GM23338 (cell line): Measurements from ENCODE around the gene IKZF1.

Source experiments
- EZH2 ChIP-seq: fragments of 200-600 bp; sonication (generic); IDR thresholded peaks from one replicate; pipeline ENCODE4 v1.8.0; 2017; ENCODE audit warnings: antibody characterized with exemption, mild to moderate bottlenecking, low read depth; ENCODE audit not compliant: unreplicated experiment
- EZH2phosphoT487 ChIP-seq: fragments of 200-600 bp; sonication (generic); IDR thresholded peaks from one replicate; pipeline ENCODE4 v1.8.1; 2018; ENCODE audit warnings: antibody characterized with exemption; ENCODE audit not compliant: unreplicated experiment
- JUNB ChIP-seq: IDR thresholded peaks from one replicate; pipeline ENCODE4 v1.6.1; 2016; ENCODE audit warnings: antibody characterized with exemption; ENCODE audit not compliant: unreplicated experiment
- POLR2AphosphoS5 ChIP-seq: IDR thresholded peaks from 2 replicates; pipeline ENCODE4 v1.6.1; 2016; ENCODE audit warnings: antibody characterized with exemption, low read depth
- STAT1 ChIP-seq: IDR thresholded peaks from one replicate; pipeline ENCODE4 v1.6.1; 2016; ENCODE audit warnings: antibody characterized with exemption; ENCODE audit not compliant: unreplicated experiment
- TF ChIP-seq, protein P1 (sequence below), 2 experiments: fragments of 200-600 bp in 1 of 2; sonication (generic) in 1 of 2; conservative IDR thresholded peaks; 2 replicates each; pipeline versions ENCODE4 v1.5.1 to v1.6.1; 2016 to 2017; ENCODE audit warnings: antibody characterized with exemption in 2 of 2, low read depth in 2 of 2, mild to moderate bottlenecking in 2 of 2, moderate library complexity in 1 of 2
- TF ChIP-seq, protein P2 (sequence below): IDR thresholded peaks from one replicate; pipeline ENCODE4 v1.6.1; 2018; ENCODE audit warnings: antibody characterized with exemption; ENCODE audit not compliant: unreplicated experiment

DNA sequence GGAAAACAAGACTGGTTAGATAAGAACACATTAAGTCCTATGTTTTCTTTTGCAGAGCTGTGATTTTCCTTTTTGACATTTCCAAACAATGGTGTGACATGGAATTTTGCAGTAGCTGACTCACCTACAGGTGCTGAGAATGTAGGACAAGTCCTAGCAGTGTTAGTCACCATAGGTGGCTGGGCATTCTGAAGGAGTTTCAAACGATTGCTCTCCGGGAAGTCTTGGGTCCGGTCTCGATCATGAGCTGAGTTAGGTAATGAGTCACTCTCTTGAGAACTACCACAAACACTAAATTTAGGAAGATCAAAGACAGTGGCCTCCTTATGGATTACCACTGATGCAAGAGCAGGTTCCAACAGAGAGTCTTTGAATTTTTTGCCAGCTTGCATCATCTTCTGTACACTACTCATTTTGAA lies 142.0 kb downstream of the IKZF1 start:
- TF ChIP-seq, protein P1, sequence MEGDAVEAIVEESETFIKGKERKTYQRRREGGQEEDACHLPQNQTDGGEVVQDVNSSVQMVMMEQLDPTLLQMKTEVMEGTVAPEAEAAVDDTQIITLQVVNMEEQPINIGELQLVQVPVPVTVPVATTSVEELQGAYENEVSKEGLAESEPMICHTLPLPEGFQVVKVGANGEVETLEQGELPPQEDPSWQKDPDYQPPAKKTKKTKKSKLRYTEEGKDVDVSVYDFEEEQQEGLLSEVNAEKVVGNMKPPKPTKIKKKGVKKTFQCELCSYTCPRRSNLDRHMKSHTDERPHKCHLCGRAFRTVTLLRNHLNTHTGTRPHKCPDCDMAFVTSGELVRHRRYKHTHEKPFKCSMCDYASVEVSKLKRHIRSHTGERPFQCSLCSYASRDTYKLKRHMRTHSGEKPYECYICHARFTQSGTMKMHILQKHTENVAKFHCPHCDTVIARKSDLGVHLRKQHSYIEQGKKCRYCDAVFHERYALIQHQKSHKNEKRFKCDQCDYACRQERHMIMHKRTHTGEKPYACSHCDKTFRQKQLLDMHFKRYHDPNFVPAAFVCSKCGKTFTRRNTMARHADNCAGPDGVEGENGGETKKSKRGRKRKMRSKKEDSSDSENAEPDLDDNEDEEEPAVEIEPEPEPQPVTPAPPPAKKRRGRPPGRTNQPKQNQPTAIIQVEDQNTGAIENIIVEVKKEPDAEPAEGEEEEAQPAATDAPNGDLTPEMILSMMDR (conservative IDR thresholded peaks at IDR 0.05; ENCODE audit: low read depth in 2 of 2) = no peak
- no peak for TF ChIP-seq STAT1
- TF ChIP-seq POLR2AphosphoS5 = no peak
- TF ChIP-seq EZH2phosphoT487 = no peak
- TF ChIP-seq, protein P2, sequence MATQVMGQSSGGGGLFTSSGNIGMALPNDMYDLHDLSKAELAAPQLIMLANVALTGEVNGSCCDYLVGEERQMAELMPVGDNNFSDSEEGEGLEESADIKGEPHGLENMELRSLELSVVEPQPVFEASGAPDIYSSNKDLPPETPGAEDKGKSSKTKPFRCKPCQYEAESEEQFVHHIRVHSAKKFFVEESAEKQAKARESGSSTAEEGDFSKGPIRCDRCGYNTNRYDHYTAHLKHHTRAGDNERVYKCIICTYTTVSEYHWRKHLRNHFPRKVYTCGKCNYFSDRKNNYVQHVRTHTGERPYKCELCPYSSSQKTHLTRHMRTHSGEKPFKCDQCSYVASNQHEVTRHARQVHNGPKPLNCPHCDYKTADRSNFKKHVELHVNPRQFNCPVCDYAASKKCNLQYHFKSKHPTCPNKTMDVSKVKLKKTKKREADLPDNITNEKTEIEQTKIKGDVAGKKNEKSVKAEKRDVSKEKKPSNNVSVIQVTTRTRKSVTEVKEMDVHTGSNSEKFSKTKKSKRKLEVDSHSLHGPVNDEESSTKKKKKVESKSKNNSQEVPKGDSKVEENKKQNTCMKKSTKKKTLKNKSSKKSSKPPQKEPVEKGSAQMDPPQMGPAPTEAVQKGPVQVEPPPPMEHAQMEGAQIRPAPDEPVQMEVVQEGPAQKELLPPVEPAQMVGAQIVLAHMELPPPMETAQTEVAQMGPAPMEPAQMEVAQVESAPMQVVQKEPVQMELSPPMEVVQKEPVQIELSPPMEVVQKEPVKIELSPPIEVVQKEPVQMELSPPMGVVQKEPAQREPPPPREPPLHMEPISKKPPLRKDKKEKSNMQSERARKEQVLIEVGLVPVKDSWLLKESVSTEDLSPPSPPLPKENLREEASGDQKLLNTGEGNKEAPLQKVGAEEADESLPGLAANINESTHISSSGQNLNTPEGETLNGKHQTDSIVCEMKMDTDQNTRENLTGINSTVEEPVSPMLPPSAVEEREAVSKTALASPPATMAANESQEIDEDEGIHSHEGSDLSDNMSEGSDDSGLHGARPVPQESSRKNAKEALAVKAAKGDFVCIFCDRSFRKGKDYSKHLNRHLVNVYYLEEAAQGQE = no peak
- TF ChIP-seq EZH2 = no peak
- TF ChIP-seq JUNB = no peak
